ENCODE results near the gene ZNF253.
"Not testable (repeated sequence)": the region's sequence is repeated elsewhere in the genome, so short reads cannot be mapped to it uniquely, and the experiment has no call there.

Gene ZNF253

GRCh38 chr19:19821366-19821951 is 44.2 kb upstream of the ZNF253 start, which contains the start of gene ZNF506:
Gene ZNF506 (minus strand): TSS chr19:19821750. CDS start chr19:19821603, 147 bp downstream.
- no peak within 1 kb of the TSS for H3K9ac ChIP-seq (ENCODE audit: low read length)
- no peak within 1 kb of the TSS for H3K4me3 ChIP-seq (ENCODE audit: low read length)
- H3K4me1 ChIP-seq (ENCODE audit: low read length), result peaks cover 41% of the 10 kb centered on the region
- TF ChIP-seq CTCF (IDR thresholded peaks at IDR 0.05; ENCODE audit: low read depth, low read length) (no peak), EZH2phosphoT487 (IDR thresholded peaks at IDR 0.05; ENCODE audit: low read depth) (no peak)
- no peaks in the 10 kb centered on the region for H4K20me1 ChIP-seq (ENCODE audit: insufficient read depth, low read length)
- peaks cover 48% of the 10 kb centered on the region for H3K9me3 ChIP-seq (ENCODE audit: insufficient read depth, low read length)
- H3K79me2 ChIP-seq (ENCODE audit: low read length), result no peaks in the 10 kb centered on the region
- no peaks in the 10 kb centered on the region for H3K27me3 ChIP-seq (ENCODE audit: low read depth, low read length)
- H2AFZ ChIP-seq (ENCODE audit: low read depth, low read length), result no peak within 1 kb of the TSS
- no peak within 1 kb of the TSS for H3K27ac ChIP-seq (ENCODE audit: low read length)
- H3K4me2 ChIP-seq (ENCODE audit: low read length), result no peak within 1 kb of the TSS
- H3K36me3 ChIP-seq (replicated peaks; ENCODE audit: low read depth, low read length), result peaks cover 44% of the 10 kb centered on the region

- not testable (repeated sequence) for H3K4me3 ChIP-seq (ENCODE audit: low read length); H3K79me2 ChIP-seq (ENCODE audit: low read length); H3K4me2 ChIP-seq (ENCODE audit: low read length); H4K20me1 ChIP-seq (ENCODE audit: insufficient read depth, low read length); H3K9ac ChIP-seq (ENCODE audit: low read length); H3K27me3 ChIP-seq (ENCODE audit: low read depth, low read length); H2AFZ ChIP-seq (ENCODE audit: low read depth, low read length); H3K27ac ChIP-seq (ENCODE audit: low read length)
- H3K36me3 ChIP-seq (replicated peaks; ENCODE audit: low read depth, low read length), result peaks cover 44% of the 10 kb centered on the region
- H3K4me1 ChIP-seq (ENCODE audit: low read length), result peaks cover 39% of the 10 kb centered on the region
- peaks cover 48% of the 10 kb centered on the region for H3K9me3 ChIP-seq (ENCODE audit: insufficient read depth, low read length)
These were observed 43.7 kb upstream of the ZNF253 start for GRCh38 chr19:19821976-19822375.

GRCh38 chr19:19823916-19824315 is 41.8 kb upstream of the ZNF253 start:
- H3K9ac ChIP-seq (ENCODE audit: low read length), result no peak overlapping the region
- no peaks in the 10 kb centered on the region for H4K20me1 ChIP-seq (ENCODE audit: insufficient read depth, low read length)
- H3K4me1 ChIP-seq (ENCODE audit: low read length), result peaks cover 22% of the 10 kb centered on the region
- TF ChIP-seq CTCF (IDR thresholded peaks at IDR 0.05; ENCODE audit: low read depth, low read length) (no peak), EZH2phosphoT487 (IDR thresholded peaks at IDR 0.05; ENCODE audit: low read depth) (peak; percentile 72; the same call in 1 of the 2 replicates)
- H3K27ac ChIP-seq (ENCODE audit: low read length), result peak overlapping the region; percentile 84
- peak overlapping the region; percentile 19; the same call in 1 of the 2 replicates for H3K4me3 ChIP-seq (ENCODE audit: low read length)
- peaks cover 59% of the 10 kb centered on the region for H3K9me3 ChIP-seq (ENCODE audit: insufficient read depth, low read length)
- H3K36me3 ChIP-seq (replicated peaks; ENCODE audit: low read depth, low read length), result peaks cover 33% of the 10 kb centered on the region
- H3K4me2 ChIP-seq (ENCODE audit: low read length), result peak overlapping the region; percentile 34; the same call in 1 of the 2 replicates
- no peaks in the 10 kb centered on the region for H3K27me3 ChIP-seq (ENCODE audit: low read depth, low read length)
- no peaks in the 10 kb centered on the region for H3K79me2 ChIP-seq (ENCODE audit: low read length)
- no peak overlapping the region for H2AFZ ChIP-seq (ENCODE audit: low read depth, low read length)

GRCh38 chr19:19826875-19827274 is 38.8 kb upstream of the ZNF253 start:
- H3K79me2 ChIP-seq (ENCODE audit: low read length), result no peaks in the 10 kb centered on the region
- H3K27ac ChIP-seq (ENCODE audit: low read length), result no peak overlapping the region
- H2AFZ ChIP-seq (ENCODE audit: low read depth, low read length), result no peak overlapping the region
- peaks cover 22% of the 10 kb centered on the region for H3K4me1 ChIP-seq (ENCODE audit: low read length)
- no peak overlapping the region for H3K9ac ChIP-seq (ENCODE audit: low read length)
- H4K20me1 ChIP-seq (ENCODE audit: insufficient read depth, low read length), result no peaks in the 10 kb centered on the region
- H3K4me2 ChIP-seq (ENCODE audit: low read length), result no peak overlapping the region
- H3K9me3 ChIP-seq (ENCODE audit: insufficient read depth, low read length), result peaks cover 72% of the 10 kb centered on the region
- peaks cover 28% of the 10 kb centered on the region for H3K36me3 ChIP-seq (replicated peaks; ENCODE audit: low read depth, low read length)
- H3K4me3 ChIP-seq (ENCODE audit: low read length), result no peak overlapping the region
- H3K27me3 ChIP-seq (ENCODE audit: low read depth, low read length), result no peaks in the 10 kb centered on the region
- TF ChIP-seq CTCF (IDR thresholded peaks at IDR 0.05; ENCODE audit: low read depth, low read length) (no peak), EZH2phosphoT487 (IDR thresholded peaks at IDR 0.05; ENCODE audit: low read depth) (no peak)

Data from OCI-LY3 (cell line).